Retinal pigment epithelial cell (primary cell): ENCODE data around the gene CATSPERE.

Experiments used
- DNase-seq: peaks from one replicate; pipeline ENCODE4 v3.0.0-alpha.2; 2010; ENCODE audit warnings: low read depth
- H3K4me3 ChIP-seq: 2 replicates; pipeline ENCODE4 v1.5.1; 2011; ENCODE audit warnings: mild to moderate bottlenecking, low read length, control low read depth, moderate library complexity
- CTCF ChIP-seq: conservative IDR thresholded peaks from 2 replicates; pipeline ENCODE4 v1.5.1; 2011; ENCODE audit warnings: low read depth, low read length, control low read depth, inconsistent platforms

Gene CATSPERE

GRCh38 chr1:244628789-244629188 lies 167.7 kb downstream of the CATSPERE start:
- no peak for DNase-seq
- no peak for TF ChIP-seq CTCF
- H3K4me3 ChIP-seq: no peak overlapping the region

GRCh38 chr1:244633140-244633539 lies 172.1 kb downstream of the CATSPERE start:
- no peak for TF ChIP-seq CTCF
- no peak overlapping the region for H3K4me3 ChIP-seq
- DNase-seq: no peak

DNA sequence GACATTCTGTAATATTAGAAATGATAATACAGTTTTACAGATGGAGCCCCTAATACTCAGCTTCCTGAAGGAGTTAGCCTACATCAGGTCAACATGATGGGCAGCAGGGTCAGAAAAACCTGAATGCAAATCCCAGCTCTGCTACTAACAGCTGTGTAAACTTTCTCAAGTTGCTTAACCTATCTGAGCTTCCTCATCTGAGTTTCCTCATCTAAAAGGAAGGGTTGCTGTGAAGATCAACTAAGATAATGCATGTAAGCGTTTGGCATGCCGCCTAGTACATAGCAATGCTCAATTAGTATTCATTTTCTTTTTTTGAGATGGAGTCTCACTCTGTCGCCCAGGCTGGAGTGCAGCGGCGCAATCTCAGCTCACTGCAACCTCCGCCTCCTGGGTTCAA lies 173.5 kb downstream of the CATSPERE start:
- DNase-seq: no peak
- TF ChIP-seq CTCF: no peak
- no peak overlapping the region for H3K4me3 ChIP-seq

GRCh38 chr1:244636488-244637259 lies 175.6 kb downstream of the CATSPERE start:
- no peak overlapping the region for H3K4me3 ChIP-seq
- DNase-seq: no peak
- no peak for TF ChIP-seq CTCF

- DNase-seq: no peak
- H3K4me3 ChIP-seq: no peak overlapping the region
- no peak for TF ChIP-seq CTCF
These were observed 178.5 kb downstream of the CATSPERE start for GRCh38 chr1:244639561-244639960.

DNA sequence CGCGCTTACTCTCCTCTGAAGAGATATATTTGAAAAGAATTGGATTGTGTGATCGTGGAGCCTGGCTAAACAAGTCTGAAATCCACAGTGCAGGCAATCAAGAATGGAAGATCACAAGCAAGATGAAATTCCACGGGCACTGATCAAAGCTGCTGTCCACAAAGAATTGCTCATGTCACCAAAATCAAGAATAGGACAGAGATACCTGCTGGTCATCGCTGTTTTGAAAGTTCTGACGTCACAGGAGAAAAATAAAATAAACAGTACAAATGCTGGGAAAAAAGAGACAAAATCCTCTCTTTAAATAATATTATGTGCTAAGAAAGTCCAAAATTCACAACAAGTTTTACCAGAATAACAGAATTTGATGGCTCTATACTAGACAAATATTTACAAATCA lies 179.8 kb downstream of the CATSPERE start:
- TF ChIP-seq CTCF: no peak
- no peak for DNase-seq
- no peak overlapping the region for H3K4me3 ChIP-seq

- no peak for DNase-seq
- H3K4me3 ChIP-seq: no peak overlapping the region
- no peak for TF ChIP-seq CTCF
These were observed 181.5 kb downstream of the CATSPERE start for GRCh38 chr1:244642526-244642925.
